HepG2 (cell line): ENCODE measurements around the gene NUDT9. TPM values are rescaled to one million over a fixed set of nuclear protein-coding genes. Genes with fewer than 3 reads are reported as not detected.

Source experiments
- ATAD3A ChIP-seq: sonication (generic); formaldehyde crosslinking; IDR thresholded peaks from 2 replicates; pipeline ENCODE4 v1.4.0; 2020; ENCODE audit warnings: missing genetic modification reagents
- ATF3 ChIP-seq: sonication (generic); formaldehyde crosslinking; IDR thresholded peaks from 2 replicates; pipeline ENCODE4 v1.4.0; 2020; ENCODE audit warnings: missing genetic modification reagents
- DPF2 ChIP-seq: sonication (generic); formaldehyde crosslinking; IDR thresholded peaks from 2 replicates; pipeline ENCODE4 v1.4.0; 2020; ENCODE audit warnings: mild to moderate bottlenecking, low read depth, missing genetic modification reagents, borderline replicate concordance
- KLF13 ChIP-seq: sonication (generic); formaldehyde crosslinking; IDR thresholded peaks from 2 replicates; pipeline ENCODE4 v1.4.0; 2020; ENCODE audit warnings: mild to moderate bottlenecking, missing genetic modification reagents
- NFYB ChIP-seq: sonication (generic); formaldehyde crosslinking; IDR thresholded peaks from 2 replicates; pipeline ENCODE4 v1.4.0; 2020; ENCODE audit warnings: missing genetic modification reagents
- RXRA ChIP-seq: sonication (generic); formaldehyde crosslinking; IDR thresholded peaks from 2 replicates; pipeline ENCODE4 v1.5.1; 2020; ENCODE audit warnings: missing genetic modification reagents
- ZFY ChIP-seq: sonication (generic); formaldehyde crosslinking; IDR thresholded peaks from 2 replicates; pipeline ENCODE4 v1.4.0; 2020; ENCODE audit warnings: missing genetic modification reagents
- ZNF557 ChIP-seq: sonication (generic); formaldehyde crosslinking; IDR thresholded peaks from 2 replicates; pipeline ENCODE4 v1.4.0; 2020; ENCODE audit warnings: missing genetic modification reagents
- ZNF772 ChIP-seq: sonication (generic); formaldehyde crosslinking; IDR thresholded peaks from 2 replicates; pipeline ENCODE4 v1.5.0; 2020; ENCODE audit warnings: mild to moderate bottlenecking, missing genetic modification reagents
- polyA plus RNA-seq, 8 experiments: library from polyadenylated mRNA; depleted of rRNA in 3 of 8; stranded (reverse) in 7 of 8; unstranded in 1 of 8; fragments of >200 nt; fragmentation: Illumina TruSeq in 4 of 8; extraction: Trizol in 4 of 8; gene quantifications; 2 replicates each; pipeline versions ENCODE4 v1.2.1 to v1.2.3, GENCODE V29; 2011 to 2016; ENCODE audit warnings: low read depth in 4 of 8, missing spikeins in 1 of 8, mixed read lengths in 1 of 8; ENCODE audit not compliant: insufficient read depth in 1 of 8
- total RNA-seq, 5 experiments: library from RNA; depleted of rRNA; stranded (reverse); fragments of >200 nt; fragmentation: Illumina TruSeq; extraction: Trizol; gene quantifications; 2 replicates each; pipeline ENCODE4 v1.2.3, GENCODE V29; 2016; ENCODE audit warnings: low read depth in 1 of 5
- TF ChIP-seq, protein P1 (sequence below): sonication (generic); formaldehyde crosslinking; IDR thresholded peaks from 2 replicates; pipeline ENCODE4 v1.4.0; 2020; ENCODE audit warnings: missing genetic modification reagents
- TF ChIP-seq, protein P2 (sequence below): sonication (generic); formaldehyde crosslinking; IDR thresholded peaks from 2 replicates; pipeline ENCODE4 v1.5.0; 2020; ENCODE audit warnings: missing genetic modification reagents
- TF ChIP-seq, protein P3 (sequence below): sonication (generic); formaldehyde crosslinking; IDR thresholded peaks from 2 replicates; pipeline ENCODE4 v1.4.0; 2020; ENCODE audit warnings: mild to moderate bottlenecking, missing genetic modification reagents
- TF ChIP-seq, protein P4 (sequence below): sonication (generic); formaldehyde crosslinking; IDR thresholded peaks from 2 replicates; pipeline ENCODE4 v1.5.0; 2020; ENCODE audit warnings: missing genetic modification reagents
- TF ChIP-seq, protein P5 (sequence below): sonication (generic); formaldehyde crosslinking; IDR thresholded peaks from 2 replicates; pipeline ENCODE4 v1.8.0; 2022; ENCODE audit warnings: missing genetic modification reagents, low read depth, mild to moderate bottlenecking, borderline replicate concordance

The NUDT9 gene
- total and polyA plus RNA-seq, 2 of the 13 experiments (the other 11 are each of a cell fraction or from before 2014, with no cell fraction given): 10.4 to 12.3 TPM

DNA sequence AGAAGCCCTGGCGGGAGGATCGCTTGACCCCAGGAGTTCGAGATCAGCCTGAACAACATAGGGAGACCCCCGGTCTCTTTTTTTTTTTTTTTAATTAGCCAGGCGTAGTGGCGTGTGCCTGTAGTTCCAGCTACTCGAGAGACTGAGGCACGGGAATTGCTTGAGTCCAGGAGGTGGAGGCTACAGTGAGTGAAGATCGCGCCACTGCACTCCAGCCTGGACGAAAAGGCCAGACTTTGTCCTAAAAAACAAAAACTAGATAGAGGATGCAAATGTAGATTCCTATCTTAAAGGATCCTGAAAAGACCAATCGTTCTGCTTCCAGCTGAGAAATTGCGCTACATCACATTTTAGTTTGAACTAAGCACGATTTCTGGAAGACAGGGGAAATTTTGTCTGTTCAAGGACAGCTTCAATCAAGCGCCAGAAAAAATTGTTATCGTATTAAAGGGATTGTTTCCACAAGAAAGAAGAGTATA, 30.8 kb upstream of the NUDT9 start (continued):
- TF ChIP-seq, protein P1, sequence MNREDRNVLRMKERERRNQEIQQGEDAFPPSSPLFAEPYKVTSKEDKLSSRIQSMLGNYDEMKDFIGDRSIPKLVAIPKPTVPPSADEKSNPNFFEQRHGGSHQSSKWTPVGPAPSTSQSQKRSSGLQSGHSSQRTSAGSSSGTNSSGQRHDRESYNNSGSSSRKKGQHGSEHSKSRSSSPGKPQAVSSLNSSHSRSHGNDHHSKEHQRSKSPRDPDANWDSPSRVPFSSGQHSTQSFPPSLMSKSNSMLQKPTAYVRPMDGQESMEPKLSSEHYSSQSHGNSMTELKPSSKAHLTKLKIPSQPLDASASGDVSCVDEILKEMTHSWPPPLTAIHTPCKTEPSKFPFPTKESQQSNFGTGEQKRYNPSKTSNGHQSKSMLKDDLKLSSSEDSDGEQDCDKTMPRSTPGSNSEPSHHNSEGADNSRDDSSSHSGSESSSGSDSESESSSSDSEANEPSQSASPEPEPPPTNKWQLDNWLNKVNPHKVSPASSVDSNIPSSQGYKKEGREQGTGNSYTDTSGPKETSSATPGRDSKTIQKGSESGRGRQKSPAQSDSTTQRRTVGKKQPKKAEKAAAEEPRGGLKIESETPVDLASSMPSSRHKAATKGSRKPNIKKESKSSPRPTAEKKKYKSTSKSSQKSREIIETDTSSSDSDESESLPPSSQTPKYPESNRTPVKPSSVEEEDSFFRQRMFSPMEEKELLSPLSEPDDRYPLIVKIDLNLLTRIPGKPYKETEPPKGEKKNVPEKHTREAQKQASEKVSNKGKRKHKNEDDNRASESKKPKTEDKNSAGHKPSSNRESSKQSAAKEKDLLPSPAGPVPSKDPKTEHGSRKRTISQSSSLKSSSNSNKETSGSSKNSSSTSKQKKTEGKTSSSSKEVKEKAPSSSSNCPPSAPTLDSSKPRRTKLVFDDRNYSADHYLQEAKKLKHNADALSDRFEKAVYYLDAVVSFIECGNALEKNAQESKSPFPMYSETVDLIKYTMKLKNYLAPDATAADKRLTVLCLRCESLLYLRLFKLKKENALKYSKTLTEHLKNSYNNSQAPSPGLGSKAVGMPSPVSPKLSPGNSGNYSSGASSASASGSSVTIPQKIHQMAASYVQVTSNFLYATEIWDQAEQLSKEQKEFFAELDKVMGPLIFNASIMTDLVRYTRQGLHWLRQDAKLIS (CRISPR knock-in tag): no peak
- TF ChIP-seq, protein P2, sequence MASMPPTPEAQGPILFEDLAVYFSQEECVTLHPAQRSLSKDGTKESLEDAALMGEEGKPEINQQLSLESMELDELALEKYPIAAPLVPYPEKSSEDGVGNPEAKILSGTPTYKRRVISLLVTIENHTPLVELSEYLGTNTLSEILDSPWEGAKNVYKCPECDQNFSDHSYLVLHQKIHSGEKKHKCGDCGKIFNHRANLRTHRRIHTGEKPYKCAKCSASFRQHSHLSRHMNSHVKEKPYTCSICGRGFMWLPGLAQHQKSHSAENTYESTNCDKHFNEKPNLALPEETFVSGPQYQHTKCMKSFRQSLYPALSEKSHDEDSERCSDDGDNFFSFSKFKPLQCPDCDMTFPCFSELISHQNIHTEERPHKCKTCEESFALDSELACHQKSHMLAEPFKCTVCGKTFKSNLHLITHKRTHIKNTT (CRISPR knock-in tag): no peak
- TF ChIP-seq ZFY (CRISPR knock-in tag): peak; percentile 18; the same call in 1 of the 2 replicates
- TF ChIP-seq KLF13 (CRISPR knock-in tag): no peak
- TF ChIP-seq, protein P3, sequence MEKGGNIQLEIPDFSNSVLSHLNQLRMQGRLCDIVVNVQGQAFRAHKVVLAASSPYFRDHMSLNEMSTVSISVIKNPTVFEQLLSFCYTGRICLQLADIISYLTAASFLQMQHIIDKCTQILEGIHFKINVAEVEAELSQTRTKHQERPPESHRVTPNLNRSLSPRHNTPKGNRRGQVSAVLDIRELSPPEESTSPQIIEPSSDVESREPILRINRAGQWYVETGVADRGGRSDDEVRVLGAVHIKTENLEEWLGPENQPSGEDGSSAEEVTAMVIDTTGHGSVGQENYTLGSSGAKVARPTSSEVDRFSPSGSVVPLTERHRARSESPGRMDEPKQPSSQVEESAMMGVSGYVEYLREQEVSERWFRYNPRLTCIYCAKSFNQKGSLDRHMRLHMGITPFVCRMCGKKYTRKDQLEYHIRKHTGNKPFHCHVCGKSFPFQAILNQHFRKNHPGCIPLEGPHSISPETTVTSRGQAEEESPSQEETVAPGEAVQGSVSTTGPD (CRISPR knock-in tag): no peak
- TF ChIP-seq, protein P4, sequence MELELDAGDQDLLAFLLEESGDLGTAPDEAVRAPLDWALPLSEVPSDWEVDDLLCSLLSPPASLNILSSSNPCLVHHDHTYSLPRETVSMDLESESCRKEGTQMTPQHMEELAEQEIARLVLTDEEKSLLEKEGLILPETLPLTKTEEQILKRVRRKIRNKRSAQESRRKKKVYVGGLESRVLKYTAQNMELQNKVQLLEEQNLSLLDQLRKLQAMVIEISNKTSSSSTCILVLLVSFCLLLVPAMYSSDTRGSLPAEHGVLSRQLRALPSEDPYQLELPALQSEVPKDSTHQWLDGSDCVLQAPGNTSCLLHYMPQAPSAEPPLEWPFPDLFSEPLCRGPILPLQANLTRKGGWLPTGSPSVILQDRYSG (CRISPR knock-in tag): no peak
- no peak for TF ChIP-seq ATAD3A
- TF ChIP-seq ZNF772 (CRISPR knock-in tag): peak; percentile 2; the same call in 1 of the 2 replicates
- TF ChIP-seq, protein P5, sequence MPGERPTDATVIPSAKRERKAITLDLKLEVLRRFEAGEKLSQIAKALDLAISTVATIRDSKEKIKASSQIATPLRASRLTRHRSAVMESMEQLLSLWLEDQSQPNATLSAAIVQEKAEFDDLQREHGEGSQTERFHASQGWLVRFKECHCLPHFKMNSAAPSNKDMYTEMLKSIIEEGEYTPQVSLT (CRISPR knock-in tag): no peak
- TF ChIP-seq ATF3 (CRISPR knock-in tag): no peak
- TF ChIP-seq RXRA (CRISPR knock-in tag): 0 out of 2 replicates have a peak, but pooled peaks have one; percentile 8
- TF ChIP-seq DPF2 (CRISPR knock-in tag): no peak
- no peak for TF ChIP-seq NFYB (CRISPR knock-in tag)
- 0 out of 2 replicates have a peak, but pooled peaks have one; percentile 42 for TF ChIP-seq ZNF557 (CRISPR knock-in tag)
